ENCODE data around the gene EIF4E2.

EIF4E2 gene

DNA sequence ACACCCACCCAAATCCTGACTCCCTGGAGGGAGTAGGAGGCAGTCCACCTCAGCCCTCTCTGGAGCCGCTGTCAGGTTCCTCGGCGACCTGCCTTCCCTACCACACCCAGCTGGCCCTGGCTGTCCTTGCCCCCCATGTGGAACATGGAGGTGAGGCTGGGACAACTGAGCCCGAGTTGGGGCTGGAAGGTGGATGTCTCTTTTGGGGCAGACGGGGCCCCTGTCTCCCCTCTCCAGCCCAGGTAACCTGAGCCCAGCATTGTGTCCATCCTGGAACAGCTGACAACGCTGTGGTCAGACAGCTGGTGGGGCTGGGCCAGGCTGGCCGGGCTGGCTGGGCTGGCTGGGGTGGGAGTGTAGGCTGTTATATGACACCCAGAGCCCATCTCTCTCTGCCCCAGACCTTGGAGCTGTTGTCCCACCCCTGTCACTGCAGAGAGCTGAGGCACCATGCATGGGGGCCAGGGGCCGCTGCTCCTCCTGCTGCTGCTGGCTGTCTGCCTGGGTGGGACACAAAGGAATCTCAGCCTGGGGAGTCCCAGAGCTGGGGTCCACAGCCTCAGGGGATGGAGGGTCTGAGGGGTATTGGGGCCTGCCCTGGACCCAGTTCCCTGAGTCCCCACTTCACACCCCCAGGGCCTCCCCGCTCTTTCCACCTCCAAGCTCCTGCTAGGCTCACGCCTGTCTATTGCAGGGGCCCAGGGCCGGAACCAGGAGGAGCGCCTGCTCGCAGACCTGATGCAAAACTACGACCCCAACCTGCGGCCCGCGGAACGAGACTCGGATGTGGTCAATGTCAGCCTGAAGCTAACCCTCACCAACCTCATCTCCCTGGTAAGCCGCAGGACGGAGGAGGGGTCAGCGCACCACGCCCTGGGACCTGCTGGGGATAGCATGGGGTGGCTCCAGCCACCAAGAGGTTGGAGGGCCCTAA, 10.9 kb upstream of the EIF4E2 start, which contains the start of gene CHRNG:
TSS of gene CHRNG (plus strand) at position 395 of the 934 bp plus-strand sequence. CDS start at position 451, 56 bp downstream.
- peak; percentile 79 for DNase-seq

DNA sequence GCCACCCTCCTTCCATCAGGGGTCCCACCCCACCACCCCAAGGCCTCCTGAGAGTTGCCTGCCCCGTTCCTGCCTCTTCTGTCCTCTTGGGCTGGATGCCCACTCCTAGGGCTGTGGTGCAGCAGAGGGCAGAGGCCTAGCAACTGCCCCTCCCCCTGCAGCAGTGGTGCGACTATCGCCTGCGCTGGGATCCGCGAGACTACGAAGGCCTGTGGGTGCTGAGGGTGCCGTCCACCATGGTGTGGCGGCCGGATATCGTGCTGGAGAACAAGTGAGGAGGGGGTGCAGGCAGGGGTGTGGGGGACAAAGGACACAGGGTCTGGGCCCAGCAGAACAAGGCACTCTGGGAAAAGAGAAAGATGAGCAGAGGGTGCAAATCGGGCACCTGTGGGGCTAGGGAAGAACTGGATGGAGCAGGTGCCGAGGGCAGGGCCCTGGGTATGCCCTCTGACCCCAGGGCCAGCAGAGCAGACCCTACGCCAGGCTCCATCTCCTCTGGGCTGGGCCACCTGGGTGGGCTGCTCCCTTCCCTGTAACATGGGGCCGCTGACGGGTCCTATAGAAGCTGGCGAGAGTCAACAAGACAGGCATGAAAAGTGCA, 9.9 kb upstream of the EIF4E2 start:
- DNase-seq, result no peak

- DNase-seq, result no peak
Measured at GRCh38 chr2:232541195-232541960, 9.1 kb upstream of the EIF4E2 start.

DNA sequence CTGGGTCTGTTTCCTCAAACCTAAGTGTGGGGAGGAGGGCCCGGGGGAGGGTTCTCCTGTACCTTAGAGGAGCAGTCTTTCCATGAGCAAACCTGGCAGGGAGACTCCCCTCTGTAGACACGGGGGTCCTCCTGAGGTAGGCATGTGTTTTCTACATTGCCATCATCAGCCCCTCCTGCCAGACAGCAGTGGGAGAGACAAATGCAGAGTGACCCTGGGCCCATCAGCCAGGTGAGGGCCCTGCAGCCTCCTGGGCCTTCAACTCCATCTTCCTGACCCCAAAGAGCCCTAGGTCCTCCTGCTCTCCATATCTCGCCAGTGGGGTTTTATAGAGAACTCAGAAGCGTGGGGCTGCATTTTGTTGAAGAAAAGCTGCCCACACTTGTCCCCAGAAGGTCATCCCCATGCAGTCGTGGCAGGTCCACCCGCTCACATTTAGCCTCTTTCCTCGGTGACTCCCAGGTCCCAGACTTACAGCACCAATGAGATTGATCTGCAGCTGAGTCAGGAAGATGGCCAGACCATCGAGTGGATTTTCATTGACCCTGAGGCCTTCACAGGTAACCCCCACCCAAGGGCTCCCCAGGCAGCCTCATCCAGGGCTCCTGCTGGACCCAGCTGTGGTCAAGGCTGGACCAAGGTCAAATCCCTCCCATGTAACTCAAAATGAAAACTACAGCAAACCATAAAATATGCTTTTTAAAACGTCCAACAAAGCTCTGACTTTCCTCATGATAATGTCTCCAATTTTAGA, 8.4 kb upstream of the EIF4E2 start:
- DNase-seq, result no peak

- DNase-seq, result no peak
Measured at GRCh38 chr2:232542715-232543467, 7.6 kb upstream of the EIF4E2 start.

- DNase-seq, result no peak
Measured at GRCh38 chr2:232543491-232543890, 7.0 kb upstream of the EIF4E2 start.

DNA sequence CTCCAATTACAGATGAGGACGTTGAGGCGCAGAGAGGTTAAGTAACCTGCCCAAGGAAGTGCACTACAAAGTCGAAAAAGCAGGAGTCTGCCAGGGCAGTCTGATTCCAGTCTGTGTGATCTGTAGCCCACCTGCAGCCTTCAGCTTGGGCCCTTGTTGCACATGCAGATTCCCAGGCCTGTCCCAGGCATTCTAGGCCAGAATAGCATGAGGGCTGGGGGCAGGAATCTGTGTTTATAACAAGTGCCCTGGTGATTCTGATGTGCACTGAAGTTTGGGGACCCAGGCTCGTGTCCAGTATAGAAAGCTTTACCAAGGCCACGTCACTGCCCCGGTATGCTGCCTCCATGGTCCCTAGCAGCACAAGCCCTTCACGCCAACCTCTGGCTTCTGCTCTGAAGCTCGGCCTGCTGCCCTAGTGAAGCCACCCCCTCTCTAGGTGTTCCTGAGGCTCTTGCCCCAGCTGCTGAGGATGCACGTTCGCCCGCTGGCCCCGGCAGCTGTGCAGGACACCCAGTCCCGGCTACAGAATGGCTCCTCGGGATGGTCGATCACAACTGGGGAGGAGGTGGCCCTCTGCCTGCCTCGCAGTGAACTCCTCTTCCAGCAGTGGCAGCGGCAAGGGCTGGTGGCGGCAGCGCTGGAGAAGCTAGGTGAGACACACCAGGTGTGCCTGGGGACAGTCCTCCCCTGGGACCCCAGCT, 6.4 kb upstream of the EIF4E2 start:
- DNase-seq, result no peak

DNA sequence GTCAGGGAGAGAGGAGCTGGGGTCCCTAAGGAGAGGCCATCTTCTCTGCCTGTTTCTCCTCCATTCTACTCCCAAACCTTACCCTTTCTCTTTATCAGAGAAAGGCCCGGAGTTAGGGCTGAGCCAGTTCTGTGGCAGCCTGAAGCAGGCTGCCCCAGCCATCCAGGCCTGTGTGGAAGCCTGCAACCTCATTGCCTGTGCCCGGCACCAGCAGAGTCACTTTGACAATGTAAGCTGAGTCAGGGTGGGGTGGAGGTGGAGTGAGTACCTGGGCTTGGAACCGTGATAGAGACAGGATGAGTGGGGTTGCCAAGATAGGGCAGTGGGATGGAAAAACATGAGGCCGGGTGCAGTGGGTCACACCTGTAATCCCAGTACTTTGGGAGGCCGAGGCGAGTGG, 5.8 kb upstream of the EIF4E2 start:
- DNase-seq, result no peak

- DNase-seq, result no peak
Measured at GRCh38 chr2:232545511-232546375, 4.7 kb upstream of the EIF4E2 start.

- DNase-seq, result no peak
Measured at GRCh38 chr2:232547991-232548390, 2.5 kb upstream of the EIF4E2 start.

- DNase-seq, result no peak
Measured at GRCh38 chr2:232549655-232550353, 685 bp upstream of the EIF4E2 start.

DNA sequence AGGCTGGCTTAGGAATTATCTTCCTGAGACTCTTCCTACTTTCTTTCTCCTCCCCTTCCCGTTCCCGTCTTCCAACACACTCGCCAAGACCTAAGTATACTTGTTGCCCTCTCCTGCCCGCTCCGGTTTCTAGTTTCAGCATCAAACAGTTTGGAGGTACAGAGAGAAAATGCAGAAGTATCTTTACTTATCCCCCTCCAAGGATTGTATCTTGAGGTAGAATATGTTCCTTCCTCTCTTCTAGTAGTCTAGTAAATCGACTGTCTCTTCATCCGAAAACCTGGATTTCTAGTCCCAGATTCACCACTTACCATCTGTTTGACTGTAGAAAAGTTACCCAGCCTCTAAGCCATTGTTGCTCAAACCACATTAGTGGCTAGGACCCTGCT, 755 bp downstream of the EIF4E2 start:
- DNase-seq, result no peak

- DNase-seq, result no peak
Measured at GRCh38 chr2:232551776-232552175, 1.3 kb downstream of the EIF4E2 start.

GRCh38 chr2:232556426-232556825, 5.9 kb downstream of the EIF4E2 start:
- DNase-seq, result no peak

- no peak for DNase-seq
Measured at GRCh38 chr2:232562515-232563151, 12.1 kb downstream of the EIF4E2 start.

- DNase-seq, result no peak
Measured at GRCh38 chr2:232563580-232563979, 13.1 kb downstream of the EIF4E2 start.

DNA sequence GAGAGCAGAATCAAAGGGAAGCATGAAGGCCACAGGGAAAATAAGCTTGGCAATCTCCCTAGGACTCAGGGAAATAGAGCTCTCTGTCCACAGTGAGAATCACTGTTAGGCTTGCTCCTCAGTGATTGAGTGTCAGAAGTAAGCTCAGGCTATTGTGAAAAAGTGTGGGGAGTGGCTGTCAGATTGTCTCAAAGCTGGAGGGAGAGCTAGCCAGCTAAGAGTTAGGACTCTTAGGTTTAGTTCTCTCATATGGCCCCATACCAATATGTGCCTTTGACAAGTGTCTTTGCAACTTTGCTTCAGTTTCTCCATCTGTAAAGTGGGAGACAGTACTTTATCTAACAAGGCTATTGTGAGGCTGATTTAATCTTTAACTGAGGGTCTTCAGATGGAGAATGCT, 17.2 kb downstream of the EIF4E2 start:
- no peak for DNase-seq

- no peak for DNase-seq
Measured at GRCh38 chr2:232568161-232568560, 17.7 kb downstream of the EIF4E2 start.

- DNase-seq, result no peak
Measured at GRCh38 chr2:232569541-232569940, 19.1 kb downstream of the EIF4E2 start.

All from femur (tissue), 1 donor.